Measurements from ENCODE around the gene HAVCR1.

GRCh38 chr5:157049605-157050004, 9.3 kb downstream of the HAVCR1 start:
- TF ChIP-seq POLR2AphosphoS5 (IDR thresholded peaks at IDR 0.05; ENCODE audit: low read depth) (no peak), ZNF331 (CRISPR knock-in tag; IDR thresholded peaks at IDR 0.05; ENCODE audit: low read depth) (no peak), CTCF (conservative IDR thresholded peaks at IDR 0.05; ENCODE audit: low read depth in 2 of 2) (no peak)
